HEK293T (cell line): Measurements from ENCODE around the gene THAP7.
"Not testable (repeated sequence)": the region's sequence is repeated elsewhere in the genome, so short reads cannot be mapped to it uniquely, and the experiment has no call there.

Source experiments
- CTCF ChIA-PET: fragments of 350-600 bp; formaldehyde crosslinking; extraction: SDS; loops from one replicate; lab custom pipeline; 2021; ENCODE audit warnings: antibody characterized with exemption, inconsistent platforms; lab: Yijun Ruan, JAX
- POLR2A ChIA-PET: fragments of 350-600 bp; formaldehyde crosslinking; extraction: SDS; loops from one replicate; lab custom pipeline; 2020; ENCODE audit warnings: antibody characterized with exemption, inconsistent platforms; lab: Yijun Ruan, JAX
- DNase-seq: peaks from one replicate; pipeline ENCODE4 v3.0.0; 2012; ENCODE audit warnings: mixed read lengths; ENCODE audit errors: extremely low spot score
- ARNT ChIP-seq: fragments of 450-650 bp; IDR thresholded peaks from 2 replicates; pipeline ENCODE4 v1.6.1; 2017; ENCODE audit warnings: mild to moderate bottlenecking
- BHLHE40 ChIP-seq: fragments of 450-650 bp; IDR thresholded peaks from 2 replicates; pipeline ENCODE4 v1.6.1; 2016; ENCODE audit warnings: mild to moderate bottlenecking, moderate library complexity, borderline replicate concordance
- CTBP1 ChIP-seq: fragments of 450-650 bp; IDR thresholded peaks from 2 replicates; pipeline ENCODE4 v1.6.1; 2016; ENCODE audit warnings: borderline replicate concordance
- ELF4 ChIP-seq: fragments of 450-650 bp; IDR thresholded peaks from 2 replicates; pipeline ENCODE4 v1.6.1; 2017; ENCODE audit warnings: antibody characterized with exemption
- FOXA1 ChIP-seq: fragments of 450-650 bp; IDR thresholded peaks from 2 replicates; pipeline ENCODE4 v1.6.1; 2016; ENCODE audit warnings: mild to moderate bottlenecking
- FOXK2 ChIP-seq: fragments of 450-650 bp; IDR thresholded peaks from 2 replicates; pipeline ENCODE4 v1.6.1; 2016; ENCODE audit warnings: mild to moderate bottlenecking
- FOXM1 ChIP-seq: fragments of 450-650 bp; IDR thresholded peaks from 2 replicates; pipeline ENCODE4 v1.6.1; 2017; ENCODE audit warnings: mild to moderate bottlenecking, borderline replicate concordance
- HDGF ChIP-seq: fragments of 450-650 bp; IDR thresholded peaks from 2 replicates; pipeline ENCODE4 v1.6.1; 2017; ENCODE audit warnings: antibody characterized with exemption, borderline replicate concordance
- L3MBTL2 ChIP-seq: fragments of 450-650 bp; conservative IDR thresholded peaks from 2 replicates; pipeline ENCODE4 v1.6.1; 2016; ENCODE audit warnings: mild to moderate bottlenecking
- LEF1 ChIP-seq: fragments of 450-650 bp; IDR thresholded peaks from 2 replicates; pipeline ENCODE4 v1.6.1; 2017; ENCODE audit warnings: mild to moderate bottlenecking, borderline replicate concordance
- NFRKB ChIP-seq: fragments of 450-650 bp; IDR thresholded peaks from 2 replicates; pipeline ENCODE4 v1.6.1; 2016; ENCODE audit warnings: mild to moderate bottlenecking, moderate library complexity
- SP1 ChIP-seq: fragments of 450-650 bp; IDR thresholded peaks from 2 replicates; pipeline ENCODE4 v1.6.1; 2017
- SUZ12 ChIP-seq: fragments of 450-650 bp; IDR thresholded peaks from 2 replicates; pipeline ENCODE4 v1.6.1; 2016; ENCODE audit warnings: mild to moderate bottlenecking
- TARDBP ChIP-seq: fragments of 450-650 bp; IDR thresholded peaks from 2 replicates; pipeline ENCODE4 v1.6.1; 2016
- ZNF384 ChIP-seq: fragments of 450-650 bp; IDR thresholded peaks from 2 replicates; pipeline ENCODE4 v1.6.1; 2016
- TF ChIP-seq, protein P1 (sequence below): fragments of 450-650 bp; IDR thresholded peaks from 2 replicates; pipeline ENCODE4 v1.6.1; 2016

The THAP7 gene

DNA sequence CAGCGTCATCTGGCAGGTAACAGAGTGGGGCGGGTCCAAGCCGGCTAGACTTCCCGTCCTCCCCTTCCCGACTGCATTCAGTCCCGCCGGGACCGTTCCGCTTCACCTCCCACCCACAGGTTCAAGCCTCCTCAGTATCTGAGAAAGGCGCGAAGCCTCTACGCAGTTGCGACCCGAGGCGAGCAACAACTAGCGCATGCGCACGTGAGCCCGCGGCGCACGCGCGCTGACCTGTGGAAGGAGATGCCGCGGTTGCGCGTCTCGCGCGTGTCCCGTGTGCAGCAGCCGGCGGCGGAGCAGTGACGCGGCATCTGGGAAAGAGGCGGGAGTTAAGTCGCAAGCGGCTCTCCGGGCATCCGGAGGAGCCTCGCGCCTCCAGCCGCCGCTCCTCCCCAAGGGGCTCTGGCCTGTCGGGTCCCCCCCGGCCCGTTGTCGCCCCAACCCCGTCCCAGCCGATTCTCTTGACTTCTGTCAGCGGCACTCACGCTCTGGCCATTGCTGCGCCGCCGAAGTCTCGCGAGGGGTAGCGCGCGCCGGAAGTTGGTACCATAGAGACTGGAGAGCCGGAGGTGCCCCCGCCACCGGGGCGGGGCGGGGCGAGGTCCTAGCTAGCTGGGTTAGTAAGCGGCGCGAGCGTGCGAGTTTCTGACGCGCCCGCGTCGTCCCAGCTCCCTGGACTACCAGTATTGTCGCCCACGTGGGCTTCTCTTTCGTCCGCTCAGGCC lies at the start of gene THAP7:
THAP7 (minus strand) TSS at position 518 of the 725 bp plus-strand sequence; CDS start at position 311, 207 bp downstream.
- TF ChIP-seq TARDBP (peak; percentile 92), ELF4 (peak; percentile 33; the same call in 1 of the 2 replicates), NFRKB (no peak), L3MBTL2 (peak; percentile 99)
- ChIA-PET CTCF (interaction anchor here (0.8 to 0.9 kb wide), 2 partner anchors 136 to 641 kb away, joined by 3 read pairs; no protein-coding TSS in a partner anchor), POLR2A (interaction anchor here (0.6 to 8.9 kb wide), 24 partner anchors 9 to 116 kb away, joined by 3 to 121 read pairs (median 5); partner anchors contain the start of genes LRRC74B, LZTR1 and P2RX6)
- peak; percentile 96 for DNase-seq

DNA sequence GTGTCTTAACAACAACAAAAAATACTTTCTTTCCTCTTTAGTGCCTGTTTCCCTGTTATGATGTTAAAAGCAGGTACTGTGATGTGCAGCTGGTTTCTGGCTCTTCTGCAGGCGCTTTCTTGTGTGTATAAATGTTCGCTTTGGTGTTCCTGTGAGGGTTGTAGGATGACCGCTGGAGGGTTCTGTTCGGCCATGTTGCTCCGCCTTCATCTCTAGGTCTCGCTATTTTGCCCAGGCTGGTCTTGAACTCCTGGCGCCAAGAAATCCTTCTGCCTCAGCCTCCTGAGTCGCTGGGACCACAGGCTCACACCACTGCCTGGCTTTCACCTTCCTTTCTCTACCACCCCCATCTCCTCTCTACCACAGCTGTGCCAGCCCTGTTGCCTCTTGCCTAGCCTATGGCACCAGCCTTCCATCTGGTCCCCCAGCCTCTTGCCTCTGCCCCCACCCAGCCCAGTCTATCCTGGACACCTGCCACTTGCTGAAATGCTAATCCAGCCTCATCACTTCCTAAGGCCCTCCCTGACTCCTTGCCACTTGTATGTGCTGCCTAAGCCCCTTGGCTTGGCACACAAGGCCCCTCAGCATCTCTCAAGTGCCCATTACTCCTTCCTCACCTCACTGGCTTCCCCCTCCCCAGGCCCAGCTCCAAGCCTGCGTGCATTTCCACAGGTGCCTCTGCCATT lies 49.4 kb upstream of the THAP7 start:
- DNase-seq, result no peak
- TF ChIP-seq FOXK2, result no peak
- TF ChIP-seq FOXM1, result no peak
- CTCF ChIA-PET, result no interaction called here
- POLR2A ChIA-PET, result interaction anchor here (2.8 kb wide), 1 partner anchor 69 kb away, joined by 9 read pairs; the partner anchor contains the start of gene LZTR1

GRCh38 chr22:21048965-21049364 lies 47.0 kb upstream of the THAP7 start:
- DNase-seq, CTCF ChIA-PET, POLR2A ChIA-PET: not testable (repeated sequence)

GRCh38 chr22:21048448-21048847 lies 46.5 kb upstream of the THAP7 start:
- POLR2A ChIA-PET, CTCF ChIA-PET, DNase-seq: not testable (repeated sequence)

GRCh38 chr22:21047730-21048129 lies 45.8 kb upstream of the THAP7 start:
- CTCF ChIA-PET, result interaction anchor here (0.9 kb wide), 1 partner anchor 27 kb away, joined by 5 read pairs; no protein-coding TSS in a partner anchor

DNA sequence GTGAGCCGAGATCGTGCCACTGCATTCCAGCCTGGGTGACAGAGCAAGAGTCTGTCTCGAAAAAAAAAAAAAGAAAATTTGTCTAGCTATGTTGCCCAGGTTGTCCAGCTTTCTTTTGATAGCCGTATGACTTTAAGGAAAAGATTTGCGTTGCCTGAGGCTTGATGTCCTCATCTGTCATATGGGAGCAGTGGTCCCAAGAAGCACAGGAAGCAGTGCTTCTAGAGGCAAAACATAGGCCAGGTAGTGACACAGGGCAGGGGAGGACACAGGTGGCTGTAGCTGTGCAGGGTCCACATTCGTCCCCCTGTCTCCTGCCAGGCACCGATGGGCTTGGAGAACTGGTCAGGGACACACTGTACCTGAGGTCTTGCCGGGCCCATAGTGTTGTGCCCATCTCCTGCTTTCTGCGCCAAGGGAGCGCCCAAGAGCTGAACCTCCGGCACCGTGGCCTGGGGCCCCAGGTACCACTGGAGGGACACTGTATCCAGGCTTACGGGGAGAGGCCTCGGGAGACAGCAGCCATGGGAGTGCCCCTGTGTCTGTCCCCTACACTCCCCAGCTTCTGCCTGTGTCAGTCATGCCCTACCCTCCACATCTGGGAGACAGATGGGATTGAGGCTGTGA lies 45.2 kb upstream of the THAP7 start:
- ChIA-PET POLR2A (no interaction called here), CTCF (interaction anchor here (0.9 kb wide), 1 partner anchor 26 kb away, joined by 5 read pairs; no protein-coding TSS in a partner anchor)
- DNase-seq, result no peak
- TF ChIP-seq L3MBTL2 (no peak), HDGF (no peak)

More at GRCh38 chr22:21047730-21048129, 45.8 kb upstream of the THAP7 start:
- TF ChIP-seq SP1, result no peak
- no peak for TF ChIP-seq BHLHE40
- TF ChIP-seq FOXK2, result no peak
- no peak for TF ChIP-seq L3MBTL2
- TF ChIP-seq ARNT, result no peak
- no peak for TF ChIP-seq HDGF
- no peak for TF ChIP-seq ZNF384
- no peak for TF ChIP-seq SUZ12
- TF ChIP-seq FOXM1, result no peak
- no peak for TF ChIP-seq FOXA1
- TF ChIP-seq NFRKB, result no peak
- TF ChIP-seq TARDBP, result no peak
- TF ChIP-seq, protein P1, sequence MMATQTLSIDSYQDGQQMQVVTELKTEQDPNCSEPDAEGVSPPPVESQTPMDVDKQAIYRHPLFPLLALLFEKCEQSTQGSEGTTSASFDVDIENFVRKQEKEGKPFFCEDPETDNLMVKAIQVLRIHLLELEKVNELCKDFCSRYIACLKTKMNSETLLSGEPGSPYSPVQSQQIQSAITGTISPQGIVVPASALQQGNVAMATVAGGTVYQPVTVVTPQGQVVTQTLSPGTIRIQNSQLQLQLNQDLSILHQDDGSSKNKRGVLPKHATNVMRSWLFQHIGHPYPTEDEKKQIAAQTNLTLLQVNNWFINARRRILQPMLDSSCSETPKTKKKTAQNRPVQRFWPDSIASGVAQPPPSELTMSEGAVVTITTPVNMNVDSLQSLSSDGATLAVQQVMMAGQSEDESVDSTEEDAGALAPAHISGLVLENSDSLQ, result no peak
- no peak for TF ChIP-seq ELF4
- TF ChIP-seq LEF1, result no peak
- no peak for TF ChIP-seq CTBP1
- no peak for DNase-seq
- POLR2A ChIA-PET, result no interaction called here

- CTCF ChIA-PET, result interaction anchor here (0.7 to 1.0 kb wide), 2 partner anchors 25 to 82 kb away, joined by 3 to 6 read pairs; no protein-coding TSS in a partner anchor
Observed at GRCh38 chr22:21045585-21046294, 43.8 kb upstream of the THAP7 start, which contains the start of gene LRRC74B. Gene LRRC74B (plus strand): TSS chr22:21045946. CDS start chr22:21045987, 41 bp downstream.

More at GRCh38 chr22:21045585-21046294, 43.8 kb upstream of the THAP7 start, which contains the start of gene LRRC74B:
- DNase-seq, result peak; percentile 98
- POLR2A ChIA-PET, result interaction anchor here (0.9 to 2.1 kb wide), 4 partner anchors 9 to 63 kb away, joined by 3 to 7 read pairs (median 5); partner anchors contain the start of genes LZTR1 and THAP7
- TF ChIP-seq TARDBP, result no peak
- TF ChIP-seq, protein P1, result peak; percentile 99
